SU-DHL-6 (cell line): Measurements from ENCODE around the gene NDUFS8.

Source experiments
- H2AFZ ChIP-seq: fragments of 200-600 bp; sonication (generic); 2 replicates; pipeline ENCODE4 v1.6.1; 2014; ENCODE audit warnings: low read depth, mild to moderate bottlenecking, moderate library complexity, mixed read lengths, antibody characterized with exemption, low read length; ENCODE audit not compliant: severe bottlenecking
- H3F3A ChIP-seq: fragments of 200-600 bp; shearing (Covaris generic); 2 replicates; pipeline ENCODE4 v1.6.0; 2016; ENCODE audit warnings: antibody characterized with exemption, mild to moderate bottlenecking; ENCODE audit not compliant: insufficient read depth
- H3K27ac ChIP-seq: fragments of 200-600 bp; sonication (generic); 2 replicates; pipeline ENCODE4 v1.5.1; 2016; ENCODE audit warnings: low read depth, mild to moderate bottlenecking, low read length, moderate library complexity, mixed read lengths
- H3K27me3 ChIP-seq: fragments of 200-600 bp; sonication (generic), shearing (Covaris generic); 2 replicates; pipeline ENCODE4 v1.6.0; 2014; ENCODE audit warnings: mild to moderate bottlenecking, low read length
- H3K36me3 ChIP-seq: fragments of 200-600 bp; sonication (generic); 2 replicates; pipeline ENCODE4 v1.6.1; 2014; ENCODE audit warnings: mild to moderate bottlenecking, low read length, mixed read lengths
- H3K4me2 ChIP-seq: fragments of 300-600, 200-600 bp; shearing (Covaris generic), sonication (generic); 2 replicates; pipeline ENCODE4 v1.6.0; 2014; ENCODE audit warnings: low read length, low read depth, mild to moderate bottlenecking; ENCODE audit not compliant: poor library complexity, severe bottlenecking
- H3K4me3 ChIP-seq: fragments of 200-600 bp; sonication (generic); 2 replicates; pipeline ENCODE4 v1.5.1; 2014; ENCODE audit warnings: antibody characterized with exemption, low read length, mild to moderate bottlenecking, mixed read lengths; ENCODE audit not compliant: insufficient read depth, poor library complexity, severe bottlenecking
- H3K79me2 ChIP-seq: fragments of 200-600 bp; sonication (generic); 2 replicates; pipeline ENCODE4 v1.6.1; 2014; ENCODE audit warnings: mild to moderate bottlenecking, low read length, moderate library complexity; ENCODE audit not compliant: insufficient read depth
- H3K9ac ChIP-seq: fragments of 200-600 bp; sonication (generic); 2 replicates; pipeline ENCODE4 v1.7.0; 2014; ENCODE audit warnings: mild to moderate bottlenecking, low read length
- H3K9me2 ChIP-seq: fragments of 200-600 bp; sonication (generic); replicated peaks from 2 replicates; pipeline ENCODE4 v1.6.1; 2014; ENCODE audit warnings: low read length; ENCODE audit not compliant: insufficient read depth
- H3K9me3 ChIP-seq: fragments of 200-600 bp; sonication (generic); 2 replicates; pipeline ENCODE4 v1.6.1; 2014; ENCODE audit warnings: low read length, mixed read lengths; ENCODE audit not compliant: insufficient read depth
- H4K20me1 ChIP-seq: fragments of 200-600 bp; sonication (generic); 2 replicates; pipeline ENCODE4 v1.6.1; 2014; ENCODE audit warnings: low read depth, mild to moderate bottlenecking, antibody characterized with exemption, low read length, moderate library complexity, mixed read lengths
- EZH2phosphoT487 ChIP-seq: fragments of 200-600 bp; sonication (generic), shearing (Covaris generic); conservative IDR thresholded peaks from 2 replicates; pipeline ENCODE4 v1.6.1; 2018; ENCODE audit warnings: mild to moderate bottlenecking, antibody characterized with exemption, low read length, moderate library complexity, mixed read lengths
- TF ChIP-seq, protein P1 (sequence below): fragments of 200-600 bp; sonication (generic); IDR thresholded peaks from one replicate; pipeline ENCODE4 v1.5.1; 2017; ENCODE audit warnings: antibody characterized with exemption, mild to moderate bottlenecking, low read length, moderate library complexity; ENCODE audit not compliant: insufficient read depth, poor library complexity, severe bottlenecking

Gene NDUFS8

DNA sequence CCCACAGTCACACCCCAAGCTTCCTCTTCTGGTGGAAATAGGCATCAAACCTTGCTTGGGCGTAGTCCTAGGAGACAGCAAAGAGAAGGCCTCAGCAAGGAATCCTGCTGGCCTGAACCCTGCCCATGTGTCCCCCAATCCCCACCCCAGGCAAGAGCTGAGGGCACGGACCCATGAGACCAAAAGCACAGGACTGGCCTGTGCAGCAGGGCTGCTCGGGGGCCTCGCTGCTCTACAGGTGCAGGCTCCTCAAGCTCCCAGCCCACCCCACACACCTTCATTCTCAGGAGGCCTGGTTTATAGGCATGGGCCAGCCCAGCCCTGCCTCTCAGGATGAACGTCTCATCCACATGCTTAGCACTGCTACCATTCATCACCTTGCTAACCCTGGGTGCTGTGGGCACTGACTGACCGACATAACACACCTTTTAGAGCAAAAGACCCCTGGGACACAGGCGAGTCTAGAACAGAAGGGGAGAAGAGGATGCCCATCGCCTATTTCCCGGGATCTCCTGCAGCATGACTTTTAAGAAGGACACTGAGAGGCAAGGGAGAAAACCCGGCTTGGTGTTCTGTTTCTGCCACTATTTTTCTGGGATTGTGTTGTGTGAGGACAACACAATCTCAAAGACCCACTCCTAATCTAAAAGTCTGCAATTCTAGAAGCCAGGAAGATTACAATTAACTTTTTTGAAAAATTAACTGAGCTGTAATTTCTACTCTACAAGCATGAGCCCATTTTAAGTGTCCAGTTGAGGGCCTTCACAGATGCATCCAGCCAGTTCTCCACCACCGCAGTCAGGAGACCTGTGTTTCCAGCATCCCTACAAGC, 23.7 kb downstream of the NDUFS8 start:
- Histone ChIP-seq H3K79me2 (no peaks in the 10 kb centered on the region), H3K4me3 (no peak overlapping the region), H2AFZ (no peak overlapping the region), H4K20me1 (no peaks in the 10 kb centered on the region), H3K4me2 (no peak overlapping the region), H3K36me3 (no peaks in the 10 kb centered on the region; the same call in 1 of the 2 replicates), H3K9ac (no peak overlapping the region), H3F3A (0 out of 2 replicates have a peak, but pooled peaks cover 3% of the 10 kb centered on the region), H3K9me3 (no peaks in the 10 kb centered on the region), H3K27me3 (no peaks in the 10 kb centered on the region), H3K9me2 (no peaks in the 10 kb centered on the region), H3K27ac (no peak overlapping the region)
- TF ChIP-seq EZH2phosphoT487, result no peak
- TF ChIP-seq, protein P1, sequence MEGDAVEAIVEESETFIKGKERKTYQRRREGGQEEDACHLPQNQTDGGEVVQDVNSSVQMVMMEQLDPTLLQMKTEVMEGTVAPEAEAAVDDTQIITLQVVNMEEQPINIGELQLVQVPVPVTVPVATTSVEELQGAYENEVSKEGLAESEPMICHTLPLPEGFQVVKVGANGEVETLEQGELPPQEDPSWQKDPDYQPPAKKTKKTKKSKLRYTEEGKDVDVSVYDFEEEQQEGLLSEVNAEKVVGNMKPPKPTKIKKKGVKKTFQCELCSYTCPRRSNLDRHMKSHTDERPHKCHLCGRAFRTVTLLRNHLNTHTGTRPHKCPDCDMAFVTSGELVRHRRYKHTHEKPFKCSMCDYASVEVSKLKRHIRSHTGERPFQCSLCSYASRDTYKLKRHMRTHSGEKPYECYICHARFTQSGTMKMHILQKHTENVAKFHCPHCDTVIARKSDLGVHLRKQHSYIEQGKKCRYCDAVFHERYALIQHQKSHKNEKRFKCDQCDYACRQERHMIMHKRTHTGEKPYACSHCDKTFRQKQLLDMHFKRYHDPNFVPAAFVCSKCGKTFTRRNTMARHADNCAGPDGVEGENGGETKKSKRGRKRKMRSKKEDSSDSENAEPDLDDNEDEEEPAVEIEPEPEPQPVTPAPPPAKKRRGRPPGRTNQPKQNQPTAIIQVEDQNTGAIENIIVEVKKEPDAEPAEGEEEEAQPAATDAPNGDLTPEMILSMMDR, result no peak

DNA sequence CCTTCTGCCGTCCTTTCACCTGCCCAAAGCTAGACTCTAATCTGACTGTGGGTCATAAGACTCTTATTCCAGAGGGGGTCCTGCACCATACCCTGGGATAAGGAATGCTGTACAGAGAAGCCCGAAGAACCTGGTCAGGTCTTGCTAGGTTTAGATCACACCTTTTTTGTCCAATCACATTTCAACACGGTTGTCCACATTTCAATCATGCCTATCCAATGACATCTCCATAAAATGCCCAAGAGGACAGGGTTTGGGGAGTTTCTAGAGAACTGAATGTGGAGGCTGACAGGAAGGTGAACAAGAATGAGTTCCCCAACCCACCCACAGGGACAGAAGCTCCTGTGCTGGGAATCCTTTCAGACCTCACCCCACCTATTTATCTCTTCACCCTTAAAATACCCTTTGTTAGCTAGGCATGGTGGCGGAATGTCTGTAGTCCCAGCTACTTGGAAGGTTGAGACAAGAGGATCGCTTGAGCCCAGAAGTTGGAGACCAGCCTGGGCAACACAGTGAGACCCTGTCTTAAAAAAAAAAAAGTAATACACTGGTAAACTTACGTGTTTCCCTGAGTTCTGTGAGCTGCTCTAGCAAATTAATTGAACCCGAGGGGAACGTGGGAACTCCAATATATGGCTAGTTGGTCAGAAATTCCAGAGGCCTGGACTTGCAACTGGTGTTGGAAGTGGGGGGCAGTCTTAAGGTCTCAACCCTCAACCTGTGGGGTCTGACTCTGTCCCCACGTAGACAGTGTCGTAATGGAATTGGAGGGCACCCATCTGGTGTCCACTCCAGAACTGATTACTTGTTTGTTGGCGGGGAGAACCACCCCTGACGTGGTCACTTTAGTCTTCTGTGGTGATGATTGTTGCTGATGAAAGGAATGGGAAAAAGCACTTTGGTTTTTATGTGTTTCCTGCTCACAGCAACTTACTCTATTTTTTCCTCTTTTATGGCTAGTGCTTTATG, 26.1 kb downstream of the NDUFS8 start:
- no peak overlapping the region for H3K4me3 ChIP-seq
- 0 out of 2 replicates have a peak, but pooled peaks cover 3% of the 10 kb centered on the region for H3F3A ChIP-seq
- H4K20me1 ChIP-seq, result no peaks in the 10 kb centered on the region
- no peak overlapping the region for H3K9ac ChIP-seq
- no peak overlapping the region for H3K4me2 ChIP-seq
- H3K27ac ChIP-seq, result no peak overlapping the region
- TF ChIP-seq, protein P1, result no peak
- H3K9me3 ChIP-seq, result no peaks in the 10 kb centered on the region
- H3K79me2 ChIP-seq, result no peaks in the 10 kb centered on the region
- no peaks in the 10 kb centered on the region; the same call in 1 of the 2 replicates for H3K36me3 ChIP-seq
- H3K27me3 ChIP-seq, result no peaks in the 10 kb centered on the region
- H3K9me2 ChIP-seq, result no peaks in the 10 kb centered on the region
- no peak overlapping the region for H2AFZ ChIP-seq

DNA sequence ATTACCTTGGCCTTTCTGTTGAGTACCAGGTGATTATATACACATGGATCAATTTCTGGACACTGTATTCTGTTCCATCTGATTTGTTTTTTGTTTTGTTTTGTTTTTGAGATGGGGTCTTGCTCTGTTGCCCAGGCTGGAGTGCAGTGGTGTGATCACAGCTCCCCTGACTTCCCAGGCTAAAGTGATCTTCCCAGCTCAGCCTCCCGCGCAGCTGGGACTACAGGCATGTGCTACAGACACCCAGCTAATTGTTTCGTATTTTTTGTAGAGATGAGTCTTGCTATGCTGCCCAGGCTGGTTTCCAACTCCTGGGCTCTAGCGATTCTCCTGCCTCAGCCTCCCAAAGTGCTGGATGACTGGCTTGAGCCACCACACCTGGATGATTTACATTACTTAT, 27.3 kb downstream of the NDUFS8 start:
- H2AFZ ChIP-seq, result no peak overlapping the region
- no peaks in the 10 kb centered on the region for H3K27me3 ChIP-seq
- H3K9ac ChIP-seq, result no peak overlapping the region
- no peak overlapping the region for H3K27ac ChIP-seq
- no peak overlapping the region for H3K4me3 ChIP-seq
- no peak for TF ChIP-seq EZH2phosphoT487
- TF ChIP-seq, protein P1, result no peak
- no peaks in the 10 kb centered on the region for H3K79me2 ChIP-seq
- H3K9me3 ChIP-seq, result no peaks in the 10 kb centered on the region
- H3F3A ChIP-seq, result 0 out of 2 replicates have a peak, but pooled peaks cover 3% of the 10 kb centered on the region
- no peak overlapping the region for H3K4me2 ChIP-seq
- H4K20me1 ChIP-seq, result no peaks in the 10 kb centered on the region
- no peaks in the 10 kb centered on the region; the same call in 1 of the 2 replicates for H3K36me3 ChIP-seq
- no peaks in the 10 kb centered on the region for H3K9me2 ChIP-seq
